CD4-positive, alpha-beta memory T cell (primary cell): ENCODE data around the gene MYOCOS. TPM values are rescaled to one million over a fixed set of nuclear protein-coding genes. Genes with fewer than 3 reads are reported as not detected.

ENCODE experiments used
- CTCF ChIA-PET: fragments of 350-600 bp; sonication (Branson Sonifier 250); formaldehyde crosslinking; loops from one replicate; lab custom pipeline; 2021; ENCODE audit warnings: inconsistent platforms; ENCODE audit not compliant: partially characterized antibody; lab: Charles Lee
- POLR2A ChIA-PET: fragments of 350-600 bp; sonication (Branson Sonifier 250); formaldehyde crosslinking; loops from one replicate; lab custom pipeline; 2021; ENCODE audit not compliant: partially characterized antibody; lab: Charles Lee
- DNase-seq, 5 donors: peaks; one replicate each; pipeline versions ENCODE4 v3.0.0 to v3.0.0-alpha.2; 2020 to 2022; ENCODE audit warnings: mixed read lengths in 1 of 5
- H3K27ac ChIP-seq: one replicate; pipeline ENCODE4 v1.7.0; 2013; ENCODE audit warnings: low read depth, low read length
- H3K27me3 ChIP-seq: 2 replicates; pipeline ENCODE4 v1.7.0; 2013; ENCODE audit warnings: mild to moderate bottlenecking, low read length, moderate library complexity; ENCODE audit not compliant: insufficient read depth
- H3K36me3 ChIP-seq: 2 replicates; pipeline ENCODE4 v1.7.0; 2013; ENCODE audit warnings: mild to moderate bottlenecking, low read length, moderate library complexity; ENCODE audit not compliant: insufficient read depth
- H3K4me1 ChIP-seq: 2 replicates; pipeline ENCODE4 v1.7.0; 2013; ENCODE audit warnings: mild to moderate bottlenecking, low read length, moderate library complexity; ENCODE audit not compliant: insufficient read depth
- H3K4me3 ChIP-seq, 2 donors: one replicate each; pipeline ENCODE4 v1.7.0; 2013; ENCODE audit warnings: low read length in 2 of 2, mild to moderate bottlenecking in 1 of 2
- H3K9me3 ChIP-seq, 2 donors: one replicate each; pipeline ENCODE4 v1.7.0; 2013; ENCODE audit warnings: low read length in 2 of 2, control low read depth in 1 of 2; ENCODE audit not compliant: control insufficient read depth in 1 of 2
- H3K27ac Mint-ChIP-seq, 7 donors: one replicate each; pipeline ENCODE4 v1.8.0; 2020 to 2021; ENCODE audit warnings: mixed read lengths in 7 of 7, mild to moderate bottlenecking in 6 of 7, inconsistent platforms in 3 of 7, moderate library complexity in 3 of 7
- H3K27me3 Mint-ChIP-seq, 2 donors: one replicate each; pipeline ENCODE4 v1.8.0; 2020 to 2021; ENCODE audit warnings: mixed read lengths in 2 of 2
- H3K36me3 Mint-ChIP-seq, 2 donors: one replicate each; pipeline ENCODE4 v1.8.0; 2020 to 2021; ENCODE audit warnings: mixed read lengths in 2 of 2, inconsistent platforms in 1 of 2, mild to moderate bottlenecking in 1 of 2
- H3K4me1 Mint-ChIP-seq, 4 donors: one replicate each; pipeline ENCODE4 v1.8.0; 2020 to 2021; ENCODE audit warnings: mixed read lengths in 4 of 4, mild to moderate bottlenecking in 1 of 4
- H3K4me3 Mint-ChIP-seq, 8 donors: one replicate each; pipeline ENCODE4 v1.8.0; 2020 to 2021; ENCODE audit warnings: mixed read lengths in 8 of 8, mild to moderate bottlenecking in 7 of 8, moderate library complexity in 6 of 8, inconsistent platforms in 3 of 8
- H3K9me3 Mint-ChIP-seq, 8 donors: one replicate each; pipeline ENCODE4 v1.8.0; 2020 to 2021; ENCODE audit warnings: mixed read lengths in 8 of 8, mild to moderate bottlenecking in 5 of 8, inconsistent platforms in 3 of 8, moderate library complexity in 1 of 8
- intact Hi-C: fragments of 100-400 bp; cut with micrococcal nuclease; formaldehyde crosslinking; loops from one replicate; pipeline ENCODE4 v1.15.1; 2023
- polyA plus RNA-seq, 2 donors: library from polyadenylated mRNA; unstranded; fragments of 300-500 nt; fragmentation: Illumina TruSeq; gene quantifications; one replicate each; pipeline ENCODE4 v1.2.3, GENCODE V29; 2021
- total RNA-seq, 2 experiments: library from RNA; stranded (reverse); gene quantifications; one replicate each; pipeline ENCODE4 v1.2.3, GENCODE V29; 2021

The MYOCOS gene
- total and polyA plus RNA-seq, 4 experiments from 2014 or later = 0.20 to 0.22 TPM; not detected in 2

DNA sequence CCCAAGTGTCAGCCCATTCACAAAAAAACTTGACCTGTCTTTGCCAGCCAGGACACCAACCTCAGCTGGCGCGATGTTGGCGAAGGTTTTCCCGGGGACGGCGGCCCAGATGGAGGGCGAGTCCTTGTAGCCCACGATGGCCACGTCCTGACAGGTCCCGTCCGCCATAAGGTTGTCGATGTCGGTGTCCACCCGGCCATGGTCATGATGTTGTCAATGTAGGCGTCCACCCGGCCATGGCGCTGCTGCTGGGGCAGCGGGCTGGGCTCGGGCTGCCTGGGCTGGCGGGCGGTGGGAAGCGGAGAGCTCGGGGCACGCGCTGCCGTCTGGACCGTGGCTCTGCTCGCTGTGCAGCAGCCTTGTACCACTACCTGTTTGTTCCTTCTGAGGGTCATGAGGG lies 48.7 kb downstream of the MYOCOS start:
- CTCF ChIA-PET = no interaction called here
- no peak overlapping the region for H3K4me3 Mint-ChIP-seq

DNA sequence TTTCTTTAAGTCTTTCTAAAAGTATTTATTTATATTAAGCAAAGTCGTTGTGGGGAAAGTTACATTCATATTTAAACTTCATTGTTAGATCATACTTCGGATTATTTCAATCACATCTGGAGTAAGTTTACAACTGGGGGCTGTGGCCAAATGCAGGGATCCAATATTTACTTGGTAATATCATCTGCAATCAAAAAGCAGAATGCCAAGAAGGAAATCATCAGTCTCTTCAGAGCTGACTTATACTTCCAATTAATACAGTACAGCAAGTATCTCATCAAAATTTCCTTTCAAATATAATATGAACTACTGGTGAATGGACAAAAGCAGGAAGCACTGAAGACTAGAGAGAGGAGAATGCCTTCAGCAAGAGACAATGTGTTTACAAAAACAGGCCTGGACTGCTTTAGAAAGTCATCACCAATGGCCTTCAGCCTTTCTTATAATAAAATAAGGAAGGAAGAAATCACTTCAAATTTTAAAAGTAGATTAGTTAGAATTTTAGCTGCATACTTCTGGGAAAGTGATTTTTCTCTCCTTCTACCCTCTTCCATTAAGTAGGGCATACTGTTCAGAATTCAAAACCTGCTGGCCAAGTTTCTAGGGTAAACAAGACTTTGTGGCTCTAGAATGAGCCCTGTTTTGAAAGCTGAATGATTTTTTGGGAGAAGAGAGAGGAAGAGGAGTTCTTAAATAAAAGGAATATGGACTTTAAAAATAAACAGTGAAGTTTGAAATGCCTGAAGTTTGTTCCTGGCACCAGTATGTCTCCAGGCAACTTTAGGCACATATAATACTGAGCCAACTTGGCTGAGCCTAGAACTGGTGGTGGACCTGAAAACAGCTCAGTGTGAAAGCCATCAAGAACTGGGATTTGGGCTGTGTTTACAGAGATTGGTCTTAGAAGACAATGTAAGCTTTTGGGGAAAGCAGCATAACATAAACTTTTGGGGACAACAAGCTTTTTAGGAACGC lies 52.7 kb downstream of the MYOCOS start:
- Mint-ChIP-seq H3K36me3 (no peaks in the 10 kb centered on the region), H3K4me1 (no peaks in the 10 kb centered on the region), H3K27ac (peak overlapping the region in 1 of 7 donors; percentile 23), H3K27me3 (peaks cover 2 to 3% of the 10 kb centered on the region in 2 donors), H3K4me3 (no peak overlapping the region), H3K9me3 (peaks cover 0 to 2% (median 0%) of the 10 kb centered on the region in 8 donors)
- Histone ChIP-seq H3K4me3 (no peak overlapping the region), H3K9me3 (no peaks in the 10 kb centered on the region), H3K36me3 (no peaks in the 10 kb centered on the region), H3K4me1 (no peaks in the 10 kb centered on the region), H3K27ac (no peak overlapping the region), H3K27me3 (no peaks in the 10 kb centered on the region)
- DNase-seq = no peak
- POLR2A ChIA-PET = no interaction called here
- CTCF ChIA-PET = no interaction called here
- intact Hi-C loops = no loop called here

More for the DNA sequence above, 48.7 kb downstream of the MYOCOS start:
- no peaks in the 10 kb centered on the region for H3K4me1 Mint-ChIP-seq
- H3K9me3 ChIP-seq = no peaks in the 10 kb centered on the region
- H3K9me3 Mint-ChIP-seq = peaks cover 0 to 2% (median 0%) of the 10 kb centered on the region in 8 donors
- H3K4me3 ChIP-seq = no peak overlapping the region
- H3K36me3 Mint-ChIP-seq = no peaks in the 10 kb centered on the region
- DNase-seq = no peak
- H3K4me1 ChIP-seq = no peaks in the 10 kb centered on the region
- POLR2A ChIA-PET = no interaction called here
- no peak overlapping the region for H3K27ac ChIP-seq
- H3K36me3 ChIP-seq = no peaks in the 10 kb centered on the region
- intact Hi-C loops = no loop called here
- H3K27ac Mint-ChIP-seq = no peak overlapping the region
- H3K27me3 Mint-ChIP-seq = peaks cover 1 to 2% of the 10 kb centered on the region in 2 donors
- no peaks in the 10 kb centered on the region for H3K27me3 ChIP-seq

Other genes starting within 250 kb of the MYOCOS start
- gene PRRC2C, start 136.7 kb upstream of the MYOCOS start, total RNA-seq = 100 to 1,000 TPM; 279 to 298 TPM
- gene PRRC2C, start 136.7 kb upstream of the MYOCOS start, polyA plus RNA-seq = 100 to 1,000 TPM in 1 of 2 donors, 10 to 100 TPM in 1; 12.4 to 123 TPM
- not detected for gene MYOC, start 30.4 kb downstream of the MYOCOS start, total RNA-seq
- not detected for gene MYOC, start 30.4 kb downstream of the MYOCOS start, polyA plus RNA-seq
- gene VAMP4, start 119.8 kb downstream of the MYOCOS start, total RNA-seq = 10 to 100 TPM; 29.4 to 32.0 TPM
- 10 to 100 TPM; 25.0 to 32.6 TPM for gene VAMP4, start 119.8 kb downstream of the MYOCOS start, polyA plus RNA-seq
- 10 to 100 TPM; 33.3 to 36.7 TPM for gene METTL13, start 159.4 kb downstream of the MYOCOS start, total RNA-seq
- gene METTL13, start 159.4 kb downstream of the MYOCOS start, polyA plus RNA-seq = 10 to 100 TPM; 27.7 to 34.8 TPM
- 1 to 10 TPM; 2.0 to 2.7 TPM for gene DNM3, start 219.3 kb downstream of the MYOCOS start, total RNA-seq
- gene DNM3, start 219.3 kb downstream of the MYOCOS start, polyA plus RNA-seq = under 1 TPM; 0.37 to 0.76 TPM